ENCODE results near the gene C1orf141. TPM values are rescaled to one million over a fixed set of nuclear protein-coding genes. Genes with fewer than 3 reads are reported as not detected.

The C1orf141 gene
- total and polyA plus RNA-seq, 2 of the 8 experiments (the other 6 are each of a cell fraction or from before 2014, with no cell fraction given): not detected

GRCh38 chr1:67130673-67131072, 4.1 kb downstream of the C1orf141 start:
- 91% methylated on average over 2 of the region's 2 CpGs; no CpG with 5 or more reads in 1 of the 2 experiments for WGBS, 2 experiments (ENCODE audit: extremely low coverage in 1 of 2, insufficient coverage in 1 of 2, insufficient read length in 1 of 2, insufficient replicate concordance in 2 of 2, low coverage in 1 of 2, low lambda C conversion rate in 2 of 2, missing lambda C conversion rate in 1 of 2)
- no peak overlapping the region for H2BK120ac ChIP-seq (replicated peaks; ENCODE audit: low read depth, low read length)
- H2BK12ac ChIP-seq (ENCODE audit: low read depth, low read length): no peak overlapping the region
- H3K56ac ChIP-seq (replicated peaks; ENCODE audit: insufficient read length, low read depth, low read length): no peak overlapping the region
- H2BK20ac ChIP-seq (ENCODE audit: low read length): no peak overlapping the region
- FAIRE-seq (no peak), DNase-seq (ENCODE audit: low read depth in 1 of 2, low spot score in 2 of 2) (no peak)
- H4K8ac ChIP-seq (ENCODE audit: extremely low read depth, insufficient read depth, low read length): no peak overlapping the region
- H3K27ac ChIP-seq (ENCODE audit: low read depth, low read length): no peak overlapping the region
- no peak overlapping the region for H3K4me2 ChIP-seq (ENCODE audit: insufficient read depth in 1 of 2, low read depth in 2 of 2, low read length in 2 of 2)
- no peak overlapping the region for H3K18ac ChIP-seq (ENCODE audit: extremely low read depth, low read length)
- no peaks in the 10 kb centered on the region for H4K20me1 ChIP-seq (replicated peaks in 1 of 2; ENCODE audit: control insufficient read depth in 1 of 2, insufficient read depth in 2 of 2, low read length in 2 of 2)
- H2BK5ac ChIP-seq (ENCODE audit: low read depth, low read length): no peak overlapping the region
- H3K9ac ChIP-seq (replicated peaks in 1 of 4; ENCODE audit: extremely low read depth in 1 of 4, low read depth in 3 of 4, low read length in 3 of 4): no peak overlapping the region
- H4K5ac ChIP-seq (ENCODE audit: insufficient read length, low read depth, low read length): no peak overlapping the region
- 0 out of 7 replicates have a peak, but pooled peaks cover 0 to 2% (median 0%) of the 10 kb centered on the region in 4 experiments for H3K4me1 ChIP-seq (replicated peaks in 1 of 4; ENCODE audit: control insufficient read depth in 3 of 4, insufficient read depth in 4 of 4, low read length in 3 of 4)
- H3K9me3 ChIP-seq (ENCODE audit: insufficient read depth in 2 of 2, low read depth in 1 of 2, low read length in 1 of 2): no peaks in the 10 kb centered on the region
- H2AK5ac ChIP-seq (ENCODE audit: low read depth, low read length): no peak overlapping the region
- ChIA-PET CTCF (ENCODE audit: partially characterized antibody) (interaction anchor here (1.2 to 5.1 kb wide), 3 partner anchors 19 to 134 kb away, joined by 3 to 34 read pairs (median 4); no protein-coding TSS in a partner anchor), POLR2A (ENCODE audit: partially characterized antibody) (no interaction called here)
- H2BK15ac ChIP-seq (ENCODE audit: low read length): no peak overlapping the region
- no peaks in the 10 kb centered on the region for H3K79me1 ChIP-seq (ENCODE audit: low read depth, low read length)
- H3K23ac ChIP-seq (ENCODE audit: insufficient read length): no peak overlapping the region
- no peak overlapping the region for H4K91ac ChIP-seq (replicated peaks; ENCODE audit: insufficient read length, low read length)
- H3K4ac ChIP-seq (replicated peaks; ENCODE audit: insufficient read length, low read depth, low read length): no peak overlapping the region
- H2AFZ ChIP-seq (ENCODE audit: low read length): no peak overlapping the region
- no peak overlapping the region for H3K14ac ChIP-seq (ENCODE audit: insufficient read length)
- 0 out of 7 replicates have a peak, but pooled peaks cover 0 to 2% (median 0%) of the 10 kb centered on the region in 4 experiments for H3K27me3 ChIP-seq (replicated peaks in 1 of 4; ENCODE audit: control insufficient read depth in 3 of 4, extremely low read depth in 1 of 4, insufficient read depth in 3 of 4, low read length in 3 of 4)
- H3K23me2 ChIP-seq (ENCODE audit: low read depth, low read length): no peaks in the 10 kb centered on the region; the same call in 1 of the 2 replicates
- H3K4me3 ChIP-seq (ENCODE audit: extremely low read depth in 1 of 4, insufficient read depth in 2 of 4, low read depth in 3 of 4, low read length in 4 of 4): no peak overlapping the region
- H3K36me3 ChIP-seq (ENCODE audit: control insufficient read depth in 2 of 4, insufficient read depth in 4 of 4, low read length in 3 of 4): no peaks in the 10 kb centered on the region
- H3K79me2 ChIP-seq (ENCODE audit: control insufficient read depth in 1 of 2, insufficient read depth in 2 of 2, low read length in 2 of 2): no peaks in the 10 kb centered on the region
- TF ChIP-seq BACH1 (IDR thresholded peaks at IDR 0.05; ENCODE audit: low read length) (no peak), CBX8 (IDR thresholded peaks at IDR 0.05; ENCODE audit: borderline replicate concordance, low read depth, low read length) (no peak), RBBP5 (IDR thresholded peaks at IDR 0.05; ENCODE audit: borderline replicate concordance, low read depth, low read length) (no peak), TBP (IDR thresholded peaks at IDR 0.05; ENCODE audit: low read depth, low read length) (no peak), GTF2F1 (IDR thresholded peaks at IDR 0.05; ENCODE audit: borderline replicate concordance, low read depth, low read length) (no peak), ATF3 (IDR thresholded peaks at IDR 0.05; ENCODE audit: insufficient read depth, low read depth, low read length) (no peak), E2F6 (IDR thresholded peaks at IDR 0.05) (no peak), ZNF274 (IDR thresholded peaks at IDR 0.05; ENCODE audit: borderline replicate concordance, extremely low read depth, low read length) (no peak), EZH2 (IDR thresholded peaks at IDR 0.05; ENCODE audit: low read depth, low read length, severe bottlenecking) (no peak), CHD1 (IDR thresholded peaks at IDR 0.05; ENCODE audit: low read depth, low read length) (no peak), NRF1 (IDR thresholded peaks at IDR 0.05; ENCODE audit: low read depth, low read length) (no peak), SRF (IDR thresholded peaks at IDR 0.05; ENCODE audit: low read depth, low read length) (no peak)
- TF ChIP-seq, protein P1, sequence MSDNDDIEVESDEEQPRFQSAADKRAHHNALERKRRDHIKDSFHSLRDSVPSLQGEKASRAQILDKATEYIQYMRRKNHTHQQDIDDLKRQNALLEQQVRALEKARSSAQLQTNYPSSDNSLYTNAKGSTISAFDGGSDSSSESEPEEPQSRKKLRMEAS (IDR thresholded peaks at IDR 0.05): no peak

All from H1 (cell line).